ENCODE data around the gene ATG14. TPM values are rescaled to one million over a fixed set of nuclear protein-coding genes. Genes with fewer than 3 reads are reported as not detected.

Gene ATG14
- total RNA-seq, 1 donor from 2014 or later: 11.1 TPM

- H3K4me3 Mint-ChIP-seq (ENCODE audit: unreplicated experiment): no peak overlapping the region
- H3K27me3 Mint-ChIP-seq (ENCODE audit: low read depth): peaks cover 17% of the 10 kb centered on the region
- DNase-seq (ENCODE audit: low spot score): no peak
- no peak overlapping the region for H3K27ac Mint-ChIP-seq (ENCODE audit: unreplicated experiment)
- peak; percentile 71 for TF ChIP-seq CTCF (IDR thresholded peaks at IDR 0.05)
- H3K4me1 Mint-ChIP-seq (ENCODE audit: low read depth): peaks cover 7% of the 10 kb centered on the region
- no peaks in the 10 kb centered on the region for H3K9me3 Mint-ChIP-seq (ENCODE audit: low read depth)
- H3K36me3 Mint-ChIP-seq (ENCODE audit: low read depth): no peaks in the 10 kb centered on the region
These were observed 5.2 kb upstream of the ATG14 start for GRCh38 chr14:55416866-55417265.

- Mint-ChIP-seq H3K9me3 (ENCODE audit: low read depth) (no peaks in the 10 kb centered on the region), H3K4me1 (ENCODE audit: low read depth) (peaks cover 24% of the 10 kb centered on the region), H3K36me3 (ENCODE audit: low read depth) (no peaks in the 10 kb centered on the region), H3K4me3 (ENCODE audit: unreplicated experiment) (no peak overlapping the region), H3K27ac (ENCODE audit: unreplicated experiment) (no peak overlapping the region), H3K27me3 (ENCODE audit: low read depth) (peaks cover 17% of the 10 kb centered on the region)
- no peak for DNase-seq (ENCODE audit: low spot score)
- no peak for TF ChIP-seq CTCF (IDR thresholded peaks at IDR 0.05)
These were observed 2.9 kb upstream of the ATG14 start for GRCh38 chr14:55414551-55414950.

GRCh38 chr14:55412676-55413075 is 1.0 kb upstream of the ATG14 start:
- no peak for DNase-seq (ENCODE audit: low spot score)
- peaks cover 32% of the 10 kb centered on the region for H3K4me1 Mint-ChIP-seq (ENCODE audit: low read depth)
- no peak for TF ChIP-seq CTCF (IDR thresholded peaks at IDR 0.05)
- no peak overlapping the region for H3K27ac Mint-ChIP-seq (ENCODE audit: unreplicated experiment)
- H3K27me3 Mint-ChIP-seq (ENCODE audit: low read depth): peaks cover 17% of the 10 kb centered on the region
- H3K36me3 Mint-ChIP-seq (ENCODE audit: low read depth): no peaks in the 10 kb centered on the region
- no peaks in the 10 kb centered on the region for H3K9me3 Mint-ChIP-seq (ENCODE audit: low read depth)
- H3K4me3 Mint-ChIP-seq (ENCODE audit: unreplicated experiment): no peak overlapping the region

GRCh38 chr14:55410876-55411275 is 754 bp downstream of the ATG14 start:
- peak overlapping the region; percentile 94 for H3K4me3 Mint-ChIP-seq (ENCODE audit: unreplicated experiment)
- no peaks in the 10 kb centered on the region for H3K9me3 Mint-ChIP-seq (ENCODE audit: low read depth)
- H3K36me3 Mint-ChIP-seq (ENCODE audit: low read depth): no peaks in the 10 kb centered on the region
- peaks cover 16% of the 10 kb centered on the region for H3K27me3 Mint-ChIP-seq (ENCODE audit: low read depth)
- no peak for TF ChIP-seq CTCF (IDR thresholded peaks at IDR 0.05)
- H3K4me1 Mint-ChIP-seq (ENCODE audit: low read depth): peaks cover 32% of the 10 kb centered on the region
- no peak for DNase-seq (ENCODE audit: low spot score)
- peak overlapping the region; percentile 96 for H3K27ac Mint-ChIP-seq (ENCODE audit: unreplicated experiment)

- TF ChIP-seq CTCF (IDR thresholded peaks at IDR 0.05): no peak
- no peaks in the 10 kb centered on the region for H3K27me3 Mint-ChIP-seq (ENCODE audit: low read depth)
- H3K4me3 Mint-ChIP-seq (ENCODE audit: unreplicated experiment): no peak overlapping the region
- no peak for DNase-seq (ENCODE audit: low spot score)
- no peaks in the 10 kb centered on the region for H3K9me3 Mint-ChIP-seq (ENCODE audit: low read depth)
- H3K36me3 Mint-ChIP-seq (ENCODE audit: low read depth): no peaks in the 10 kb centered on the region
- peaks cover 16% of the 10 kb centered on the region for H3K4me1 Mint-ChIP-seq (ENCODE audit: low read depth)
- no peak overlapping the region for H3K27ac Mint-ChIP-seq (ENCODE audit: unreplicated experiment)
These were observed 7.3 kb downstream of the ATG14 start for GRCh38 chr14:55404173-55404854.

Measured in chondrocyte (in vitro differentiated cells).